Measurements from ENCODE around the gene SUSD6. TPM values are rescaled to one million over a fixed set of nuclear protein-coding genes. Genes with fewer than 3 reads are reported as not detected.

The SUSD6 gene
- total and polyA plus RNA-seq, 2 experiments from 2014 or later = 15.7 to 28.4 TPM

DNA sequence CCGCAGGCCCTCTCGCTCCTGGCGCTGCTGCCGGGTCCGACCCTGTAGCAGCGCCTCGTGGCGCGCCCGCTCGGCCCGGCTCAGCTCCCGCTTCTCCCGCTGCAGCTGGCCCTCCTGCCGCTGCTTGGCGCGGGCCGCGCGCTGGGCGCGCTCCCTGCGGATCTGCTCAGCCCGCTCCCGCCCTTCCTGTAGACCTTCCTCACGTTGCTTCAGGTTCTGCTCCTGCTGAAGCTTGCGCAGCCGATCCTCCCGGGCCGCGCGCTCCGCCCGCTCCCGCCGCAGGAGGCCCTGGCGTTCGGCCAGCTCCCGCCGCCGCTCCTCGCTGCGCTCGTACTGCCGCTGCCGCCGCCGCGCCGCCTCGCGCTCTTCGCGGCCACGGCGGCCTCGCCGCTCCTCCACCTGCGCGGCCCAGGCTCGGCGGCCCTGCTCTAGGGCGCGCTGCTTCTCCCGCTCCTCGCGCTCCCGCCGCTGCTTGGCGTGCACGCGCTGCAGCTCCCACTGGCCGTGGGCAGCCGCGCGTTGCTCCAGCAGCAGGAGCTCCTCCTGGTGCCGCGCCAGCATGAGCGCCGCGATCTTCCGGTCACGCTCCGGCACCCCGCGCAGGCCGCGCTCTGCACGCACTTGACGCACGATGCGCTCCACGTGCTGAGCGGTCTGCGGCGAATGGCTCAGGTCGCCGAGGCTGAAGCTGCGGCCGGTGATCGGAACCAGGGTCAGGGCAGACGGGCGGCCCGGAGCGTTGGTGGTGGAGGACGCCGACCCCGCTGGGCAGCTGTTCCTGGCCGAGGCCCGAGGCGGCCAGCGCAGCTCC, 39.2 kb upstream of the SUSD6 start:
- peaks cover 68% of the 10 kb centered on the region for H3K27me3 ChIP-seq
- no peaks in the 10 kb centered on the region for H3K9me3 ChIP-seq (ENCODE audit: low read depth)
- H3K4me2 ChIP-seq = peak overlapping the region; percentile 84
- H2AFZ ChIP-seq = no peak overlapping the region
- no peaks in the 10 kb centered on the region for H3K36me3 ChIP-seq (replicated peaks; ENCODE audit: insufficient read depth, low read depth)
- peak; percentile 67 for DNase-seq (ENCODE audit: low spot score)
- H3K4me3 ChIP-seq = no peak overlapping the region
- TF ChIP-seq, protein P1, sequence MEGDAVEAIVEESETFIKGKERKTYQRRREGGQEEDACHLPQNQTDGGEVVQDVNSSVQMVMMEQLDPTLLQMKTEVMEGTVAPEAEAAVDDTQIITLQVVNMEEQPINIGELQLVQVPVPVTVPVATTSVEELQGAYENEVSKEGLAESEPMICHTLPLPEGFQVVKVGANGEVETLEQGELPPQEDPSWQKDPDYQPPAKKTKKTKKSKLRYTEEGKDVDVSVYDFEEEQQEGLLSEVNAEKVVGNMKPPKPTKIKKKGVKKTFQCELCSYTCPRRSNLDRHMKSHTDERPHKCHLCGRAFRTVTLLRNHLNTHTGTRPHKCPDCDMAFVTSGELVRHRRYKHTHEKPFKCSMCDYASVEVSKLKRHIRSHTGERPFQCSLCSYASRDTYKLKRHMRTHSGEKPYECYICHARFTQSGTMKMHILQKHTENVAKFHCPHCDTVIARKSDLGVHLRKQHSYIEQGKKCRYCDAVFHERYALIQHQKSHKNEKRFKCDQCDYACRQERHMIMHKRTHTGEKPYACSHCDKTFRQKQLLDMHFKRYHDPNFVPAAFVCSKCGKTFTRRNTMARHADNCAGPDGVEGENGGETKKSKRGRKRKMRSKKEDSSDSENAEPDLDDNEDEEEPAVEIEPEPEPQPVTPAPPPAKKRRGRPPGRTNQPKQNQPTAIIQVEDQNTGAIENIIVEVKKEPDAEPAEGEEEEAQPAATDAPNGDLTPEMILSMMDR (IDR thresholded peaks at IDR 0.05; ENCODE audit: poor library complexity) = no peak
- no peak for TF ChIP-seq EZH2phosphoT487 (IDR thresholded peaks at IDR 0.05; ENCODE audit: low read depth, severe bottlenecking, unreplicated experiment)
- no peak for TF ChIP-seq EZH2 (IDR thresholded peaks at IDR 0.05; ENCODE audit: borderline replicate concordance)
- 56% methylated on average over 83 of the region's 112 CpGs for WGBS (ENCODE audit: low lambda C conversion rate, missing lambda C conversion rate)
- peaks cover 6% of the 10 kb centered on the region for H3K4me1 ChIP-seq (ENCODE audit: insufficient read depth)
- no peak overlapping the region for H3K27ac ChIP-seq
- H3K9me2 ChIP-seq (replicated peaks; ENCODE audit: insufficient read depth) = no peaks in the 10 kb centered on the region
- no peaks in the 10 kb centered on the region for H3K79me2 ChIP-seq
- no peaks in the 10 kb centered on the region for H4K20me1 ChIP-seq (ENCODE audit: insufficient read depth, poor library complexity, severe bottlenecking)

DNA sequence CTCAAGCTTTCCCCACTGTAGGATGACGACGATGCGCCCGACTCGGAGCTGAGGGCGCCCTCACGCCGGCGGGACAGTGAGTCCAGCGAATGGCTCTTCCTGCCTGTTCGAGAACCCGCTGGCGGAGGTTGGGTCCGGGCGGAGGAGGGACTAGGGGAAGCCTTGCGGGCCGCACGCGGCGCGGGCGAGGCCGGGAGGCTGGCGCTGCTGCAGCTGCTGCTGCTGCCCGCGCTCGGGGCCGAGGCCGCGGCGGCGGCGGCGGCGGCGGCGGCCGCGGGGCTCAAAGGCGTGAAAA, 38.6 kb upstream of the SUSD6 start:
- TF ChIP-seq EZH2 (IDR thresholded peaks at IDR 0.05; ENCODE audit: borderline replicate concordance) = no peak
- TF ChIP-seq, protein P1 (IDR thresholded peaks at IDR 0.05; ENCODE audit: poor library complexity) = no peak
- no peak for TF ChIP-seq EZH2phosphoT487 (IDR thresholded peaks at IDR 0.05; ENCODE audit: low read depth, severe bottlenecking, unreplicated experiment)
- H4K20me1 ChIP-seq (ENCODE audit: insufficient read depth, poor library complexity, severe bottlenecking) = no peaks in the 10 kb centered on the region
- H3K27ac ChIP-seq = no peak overlapping the region
- H2AFZ ChIP-seq = no peak overlapping the region
- H3K9me3 ChIP-seq (ENCODE audit: low read depth) = no peaks in the 10 kb centered on the region
- no peaks in the 10 kb centered on the region for H3K36me3 ChIP-seq (replicated peaks; ENCODE audit: insufficient read depth, low read depth)
- WGBS (ENCODE audit: low lambda C conversion rate, missing lambda C conversion rate) = 100% methylated on average over 5 of the region's 40 CpGs
- no peaks in the 10 kb centered on the region for H3K79me2 ChIP-seq
- no peak for DNase-seq (ENCODE audit: low spot score)
- H3K4me2 ChIP-seq = no peak overlapping the region
- no peaks in the 10 kb centered on the region for H3K9me2 ChIP-seq (replicated peaks; ENCODE audit: insufficient read depth)
- H3K4me3 ChIP-seq = no peak overlapping the region
- H3K4me1 ChIP-seq (ENCODE audit: insufficient read depth) = peaks cover 6% of the 10 kb centered on the region
- peaks cover 62% of the 10 kb centered on the region for H3K27me3 ChIP-seq

DNA sequence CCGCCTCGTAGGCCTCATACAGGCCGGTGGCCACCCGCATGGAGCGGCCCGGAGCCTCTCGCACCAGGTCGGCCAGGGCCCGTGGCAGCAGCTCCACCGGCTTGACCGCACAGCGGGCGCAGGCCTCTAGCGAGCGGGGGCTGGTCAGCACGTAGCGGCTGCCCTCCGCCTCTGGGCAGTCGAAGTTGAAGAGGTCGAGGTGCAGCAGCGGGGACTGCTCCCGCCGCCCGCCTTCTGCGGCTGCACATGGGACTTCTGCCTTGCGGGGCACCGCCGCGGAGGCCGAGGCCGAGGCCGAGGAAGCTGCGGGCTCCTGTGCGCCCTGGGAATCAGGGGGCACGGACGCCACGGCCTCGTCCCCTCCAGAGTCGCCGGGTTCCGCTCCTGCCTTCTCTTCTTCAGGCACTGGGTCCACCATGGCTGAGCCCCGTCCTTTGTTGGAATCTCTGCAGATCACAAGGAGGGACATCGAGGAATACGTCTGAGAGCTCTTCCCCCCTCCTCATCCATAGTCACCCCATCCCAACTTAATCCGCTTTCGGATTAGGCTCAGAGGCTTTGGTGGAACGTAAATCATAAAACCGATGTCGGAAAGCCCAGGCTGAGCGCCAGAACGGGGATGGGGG, 38.1 kb upstream of the SUSD6 start:
- H3K4me3 ChIP-seq = no peak overlapping the region
- H3K4me2 ChIP-seq = peak overlapping the region; percentile 84
- DNase-seq (ENCODE audit: low spot score) = no peak
- no peak overlapping the region for H3K27ac ChIP-seq
- no peaks in the 10 kb centered on the region for H3K9me3 ChIP-seq (ENCODE audit: low read depth)
- TF ChIP-seq EZH2 (IDR thresholded peaks at IDR 0.05; ENCODE audit: borderline replicate concordance) (no peak), EZH2phosphoT487 (IDR thresholded peaks at IDR 0.05; ENCODE audit: low read depth, severe bottlenecking, unreplicated experiment) (no peak)
- TF ChIP-seq, protein P1 (IDR thresholded peaks at IDR 0.05; ENCODE audit: poor library complexity) = no peak
- H3K79me2 ChIP-seq = no peaks in the 10 kb centered on the region
- 83% methylated on average over 47 of the region's 51 CpGs for WGBS (ENCODE audit: low lambda C conversion rate, missing lambda C conversion rate)
- H3K27me3 ChIP-seq = peaks cover 57% of the 10 kb centered on the region
- H3K36me3 ChIP-seq (replicated peaks; ENCODE audit: insufficient read depth, low read depth) = no peaks in the 10 kb centered on the region
- no peak overlapping the region for H2AFZ ChIP-seq
- H3K4me1 ChIP-seq (ENCODE audit: insufficient read depth) = peaks cover 6% of the 10 kb centered on the region
- H3K9me2 ChIP-seq (replicated peaks; ENCODE audit: insufficient read depth) = no peaks in the 10 kb centered on the region
- no peaks in the 10 kb centered on the region for H4K20me1 ChIP-seq (ENCODE audit: insufficient read depth, poor library complexity, severe bottlenecking)
